K562 (cell line): ENCODE measurements around the gene FTSJ1. TPM values are rescaled to one million over a fixed set of nuclear protein-coding genes. Genes with fewer than 3 reads are reported as not detected.

Experiments
- ARID2 ChIP-seq: fragments of 450-650 bp; IDR thresholded peaks from 2 replicates; pipeline ENCODE4 v1.6.1; 2017; ENCODE audit warnings: antibody characterized with exemption, mild to moderate bottlenecking
- CEBPG ChIP-seq, 3 experiments: fragments of 200-800 bp in 1 of 3; sonication (Bioruptor generic) in 1 of 3; sonication (generic) in 1 of 3; formaldehyde crosslinking in 1 of 3; IDR thresholded peaks in 2 of 3; conservative IDR thresholded peaks in 1 of 3; 2 replicates each; pipeline versions ENCODE4 v1.6.1 to v1.8.0; 2016 to 2022; ENCODE audit warnings: missing compliant biosample characterization in 2 of 3, missing genetic modification characterization in 2 of 3, mild to moderate bottlenecking in 1 of 3, missing genetic modification reagents in 1 of 3
- CREB5 ChIP-seq: fragments of 250-450 bp; sonication (Bioruptor Pico); IDR thresholded peaks from 2 replicates; pipeline ENCODE4 v1.5.0; 2020; ENCODE audit warnings: mild to moderate bottlenecking
- CSDE1 ChIP-seq, 2 experiments: fragments of 450-650 bp; IDR thresholded peaks; 2 replicates each; pipeline ENCODE4 v1.6.1; 2016; ENCODE audit warnings: mild to moderate bottlenecking in 1 of 2
- DIDO1 ChIP-seq: fragments of 450-650 bp; IDR thresholded peaks from 2 replicates; pipeline ENCODE4 v1.6.1; 2016; ENCODE audit warnings: low read depth, missing biosample characterization, missing genetic modification characterization
- KLF13 ChIP-seq: fragments of 450-650 bp; IDR thresholded peaks from 2 replicates; pipeline ENCODE4 v1.6.1; 2016; ENCODE audit warnings: missing genetic modification characterization, low read depth, mild to moderate bottlenecking, missing compliant biosample characterization, moderate library complexity, borderline replicate concordance
- POLR2A ChIP-seq: fragments of 450-650 bp; conservative IDR thresholded peaks from 2 replicates; pipeline ENCODE4 v1.6.1; 2016
- POLR2AphosphoS5 ChIP-seq: IDR thresholded peaks from 2 replicates; pipeline ENCODE4 v1.6.1; 2011; ENCODE audit warnings: mild to moderate bottlenecking, low read depth, low read length, moderate library complexity; ENCODE audit not compliant: control insufficient read depth, insufficient read depth
- SUPT5H ChIP-seq: fragments of 450-650 bp; IDR thresholded peaks from 2 replicates; pipeline ENCODE4 v1.6.1; 2016
- TAF1 ChIP-seq: IDR thresholded peaks from 2 replicates; pipeline ENCODE4 v1.6.1; 2011; ENCODE audit warnings: mild to moderate bottlenecking, low read length, moderate library complexity; ENCODE audit not compliant: insufficient read depth, control insufficient read depth, severe bottlenecking; ENCODE audit errors: extremely low read depth
- XRCC5 ChIP-seq: fragments of 200-400 bp; formaldehyde crosslinking; IDR thresholded peaks from 2 replicates; pipeline ENCODE4 v1.6.1; 2017; ENCODE audit warnings: low read depth, mild to moderate bottlenecking, low read length
- ZNF76 ChIP-seq: fragments of 250-450 bp; sonication (Bioruptor Pico); IDR thresholded peaks from 2 replicates; pipeline ENCODE4 v1.4.0; 2020; ENCODE audit warnings: mild to moderate bottlenecking, moderate library complexity, borderline replicate concordance
- polyA plus RNA-seq, 8 experiments: library from polyadenylated mRNA; depleted of rRNA in 4 of 8; stranded (reverse) in 5 of 8; unstranded in 3 of 8; fragments of >200 nt; fragmentation: Nextera tagmentation in 2 of 8; fragmentation: Illumina TruSeq in 1 of 8; extraction: Ambion mirVana in 2 of 8; extraction: Trizol in 1 of 8; gene quantifications; 2 replicates each; pipeline versions ENCODE4 v1.2.1 to v1.2.3, GENCODE V29; 2011 to 2014; ENCODE audit warnings: inconsistent platforms in 1 of 8, missing spikeins in 1 of 8
- total RNA-seq, 7 experiments: library from RNA; depleted of rRNA in 6 of 7; stranded (reverse); fragments of >200 nt in 6 of 7; fragmentation: Illumina TruSeq in 2 of 7; extraction: Trizol in 2 of 7; gene quantifications; 2 replicates each; pipeline versions ENCODE4 v1.2.1 to v1.2.3, GENCODE V29; 2011 to 2021; ENCODE audit warnings: low replicate concordance in 1 of 7
- TF ChIP-seq, protein P1 (sequence below): sonication (generic); formaldehyde crosslinking; IDR thresholded peaks from 2 replicates; pipeline ENCODE4 v1.8.0; 2022; ENCODE audit warnings: mild to moderate bottlenecking, missing genetic modification reagents
- TF ChIP-seq, protein P2 (sequence below): fragments of 450-650 bp; IDR thresholded peaks from 2 replicates; pipeline ENCODE4 v1.6.1; 2016; ENCODE audit warnings: antibody characterized with exemption

The FTSJ1 gene
- total and polyA plus RNA-seq, 9 of the 15 experiments (the other 6 are each of a cell fraction or from before 2014, with no cell fraction given): 12.2 to 95.6 (median 71.6) TPM

DNA sequence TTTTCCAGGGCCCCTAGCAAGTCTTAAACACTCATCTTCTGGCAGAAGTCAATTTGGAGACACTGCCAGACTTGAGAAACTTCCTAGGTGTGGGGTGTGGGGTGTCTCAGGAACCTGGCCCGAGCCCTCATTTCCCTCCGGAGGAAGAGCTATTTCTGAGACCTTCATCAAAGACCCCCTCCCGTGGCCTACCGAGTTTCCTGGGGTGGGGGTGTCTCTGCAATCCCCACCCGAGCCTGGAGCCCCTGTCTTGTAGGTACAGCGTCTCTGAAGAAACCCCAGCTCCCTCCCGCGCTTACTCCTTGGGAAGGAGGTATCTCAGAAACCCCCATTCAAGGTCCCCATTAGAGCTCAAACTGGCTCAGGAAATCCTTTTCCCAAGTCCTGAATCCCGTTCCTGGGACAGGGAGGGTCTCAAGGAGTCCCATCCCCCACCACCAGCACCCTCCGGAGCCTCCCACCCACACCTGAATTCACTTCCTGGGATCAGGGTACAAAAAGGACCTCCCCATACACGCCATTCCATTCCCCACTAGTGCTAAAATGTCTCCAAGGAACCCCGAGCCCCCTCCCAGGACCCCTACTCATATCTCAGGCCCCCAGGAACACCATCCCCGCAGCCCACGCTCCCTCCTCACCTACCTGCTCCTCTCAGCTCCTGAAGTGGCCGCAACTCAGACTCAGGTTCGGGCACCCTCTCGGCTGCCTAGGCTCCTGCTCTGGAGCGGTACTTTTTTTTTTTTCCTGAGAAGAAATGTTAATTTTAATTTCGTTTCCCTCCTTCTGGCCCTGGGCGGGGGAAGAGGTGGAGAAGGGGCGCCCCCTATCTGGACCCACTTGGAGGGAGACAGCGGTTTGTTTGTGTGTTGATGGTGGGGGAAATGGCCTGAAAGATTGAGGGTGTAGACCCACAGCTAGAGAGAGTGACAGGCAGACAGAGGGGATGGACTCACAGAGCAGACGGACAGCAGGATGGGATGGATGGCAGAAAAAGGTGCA lies 7.0 kb upstream of the FTSJ1 start (continued):
- TF ChIP-seq, protein P1, sequence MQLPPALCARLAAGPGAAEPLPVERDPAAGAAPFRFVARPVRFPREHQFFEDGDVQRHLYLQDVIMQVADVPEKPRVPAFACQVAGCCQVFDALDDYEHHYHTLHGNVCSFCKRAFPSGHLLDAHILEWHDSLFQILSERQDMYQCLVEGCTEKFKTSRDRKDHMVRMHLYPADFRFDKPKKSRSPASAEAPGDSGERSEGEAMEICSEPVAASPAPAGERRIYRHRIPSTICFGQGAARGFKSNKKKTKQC (CRISPR knock-in tag): no peak
- TF ChIP-seq, protein P2, sequence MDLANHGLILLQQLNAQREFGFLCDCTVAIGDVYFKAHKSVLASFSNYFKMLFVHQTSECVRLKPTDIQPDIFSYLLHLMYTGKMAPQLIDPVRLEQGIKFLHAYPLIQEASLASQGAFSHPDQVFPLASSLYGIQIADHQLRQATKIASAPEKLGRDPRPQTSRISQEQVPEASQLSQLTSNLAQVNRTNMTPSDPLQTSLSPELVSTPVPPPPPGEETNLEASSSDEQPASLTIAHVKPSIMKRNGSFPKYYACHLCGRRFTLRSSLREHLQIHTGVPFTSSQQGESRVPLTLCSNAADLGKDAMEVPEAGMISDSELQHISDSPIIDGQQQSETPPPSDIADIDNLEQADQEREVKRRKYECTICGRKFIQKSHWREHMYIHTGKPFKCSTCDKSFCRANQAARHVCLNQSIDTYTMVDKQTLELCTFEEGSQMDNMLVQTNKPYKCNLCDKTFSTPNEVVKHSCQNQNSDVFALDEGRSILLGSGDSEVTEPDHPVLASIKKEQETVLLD: peak; percentile 49; the same call in 1 of the 2 replicates
- TF ChIP-seq XRCC5 (no peak), ARID2 (0 out of 2 replicates have a peak, but pooled peaks have one; percentile 23), ZNF76 (no peak), CEBPG (CRISPR knock-in tag; IDR thresholded peaks at IDR 0.05) (no peak), CEBPG (tag; conservative IDR thresholded peaks at IDR 0.05 in 1 of 2, IDR thresholded peaks at IDR 0.05 in 1 of 2) (no peak), DIDO1 (tag) (no peak), TAF1 (peak; percentile 54), POLR2AphosphoS5 (peak; percentile 18; the same call in 1 of the 2 replicates), SUPT5H (peak; percentile 46; the same call in 1 of the 2 replicates), CSDE1 (IDR thresholded peaks at IDR 0.05) (no peak), KLF13 (tag) (no peak), CREB5 (CRISPR knock-in tag) (no peak), POLR2A (peak; percentile 46; the same call in 1 of the 2 replicates)
